ENCODE results near the gene NDUFAF4.

- TF ChIP-seq POLR2AphosphoS5 (IDR thresholded peaks at IDR 0.05) (no peak), CTCF (IDR thresholded peaks at IDR 0.05) (no peak)
Observed at GRCh38 chr6:96853083-96853482, 44.6 kb downstream of the NDUFAF4 start.
